Urothelium cell line (cell line): ENCODE results near the gene ZNF653.
"Not testable (repeated sequence)": the region's sequence is repeated elsewhere in the genome, so short reads cannot be mapped to it uniquely, and the experiment has no call there.

ENCODE experiments used
- DNase-seq: peaks from one replicate; pipeline ENCODE4 v3.0.0; 2011; ENCODE audit warnings: low spot score, mixed read lengths
- FAIRE-seq: peaks from 2 replicates; lab custom pipeline; 2011; peaks lifted over from hg19 to GRCh38; lab: Jason Lieb, UNC

Gene ZNF653

GRCh38 chr19:11437955-11438354 lies 67.7 kb downstream of the ZNF653 start:
- no peak for FAIRE-seq
- DNase-seq = no peak

- DNase-seq (no peak), FAIRE-seq (no peak)
Observed at GRCh38 chr19:11435833-11436313, 69.8 kb downstream of the ZNF653 start.

GRCh38 chr19:11435057-11435832 lies 70.4 kb downstream of the ZNF653 start, which contains the start of the genes ODAD3 and PRKCSH:
TSS of gene ODAD3 (minus strand) at chr19:11435121. CDS start at chr19:11435016, 105 bp downstream.
TSS of gene PRKCSH (plus strand) at chr19:11435635. CDS start at chr19:11436118, 483 bp downstream.
- DNase-seq (peak; percentile 97), FAIRE-seq (no peak)

- FAIRE-seq (no peak), DNase-seq (no peak)
Observed at GRCh38 chr19:11434703-11435056, 71.0 kb downstream of the ZNF653 start.

GRCh38 chr19:11433526-11433925 lies 72.1 kb downstream of the ZNF653 start:
- not testable (repeated sequence) for FAIRE-seq, DNase-seq
